Activated T-helper 1 cell treated with anti-CD3 and anti-CD28 coated beads, Interleukin-12 subunit alpha, Interleukin-12 subunit beta, Interleukin-2, Interleukin-4 antibody, amounts not matched to agents 30 ng/mL and 10 ng/mL and 1 ng/mL, durations not matched to agents 14 hours and 24 hours and 36 hours (primary cell): ENCODE data around the gene RASA2. TPM values are rescaled to one million over a fixed set of nuclear protein-coding genes. Genes with fewer than 3 reads are reported as not detected.
A peak's percentile ranks its signal among the peaks of the same experiment; 100 is the strongest.

Experiments
- DNase-seq: peaks from one replicate; pipeline ENCODE4 v3.0.0; 2021; ENCODE audit warnings: low spot score
- H3K27ac Mint-ChIP-seq: one replicate; pipeline ENCODE4 v1.8.0; 2021; ENCODE audit warnings: mild to moderate bottlenecking, mixed read lengths
- H3K27me3 Mint-ChIP-seq: one replicate; pipeline ENCODE4 v1.8.0; 2022; ENCODE audit warnings: mild to moderate bottlenecking, moderate library complexity, mixed read lengths; ENCODE audit not compliant: insufficient read depth
- H3K36me3 Mint-ChIP-seq: one replicate; pipeline ENCODE4 v1.8.0; 2021; ENCODE audit warnings: low read depth, mixed read lengths
- H3K4me1 Mint-ChIP-seq: one replicate; pipeline ENCODE4 v1.8.0; 2021; ENCODE audit warnings: low read depth, mixed read lengths
- H3K4me3 Mint-ChIP-seq: one replicate; pipeline ENCODE4 v1.8.0; 2021; ENCODE audit warnings: mild to moderate bottlenecking, moderate library complexity, mixed read lengths
- H3K9me3 Mint-ChIP-seq: one replicate; pipeline ENCODE4 v1.8.0; 2021; ENCODE audit warnings: mixed read lengths
- intact Hi-C: fragments of 100-400 bp; cut with micrococcal nuclease; formaldehyde crosslinking; loops from one replicate; pipeline ENCODE4 v1.15.1; 2024
- total RNA-seq: library from RNA; stranded (reverse); gene quantifications from 2 replicates; pipeline ENCODE4 v1.2.3, GENCODE V29; 2022

RASA2 gene
- total RNA-seq, 1 donor from 2014 or later: 39.2 TPM

DNA sequence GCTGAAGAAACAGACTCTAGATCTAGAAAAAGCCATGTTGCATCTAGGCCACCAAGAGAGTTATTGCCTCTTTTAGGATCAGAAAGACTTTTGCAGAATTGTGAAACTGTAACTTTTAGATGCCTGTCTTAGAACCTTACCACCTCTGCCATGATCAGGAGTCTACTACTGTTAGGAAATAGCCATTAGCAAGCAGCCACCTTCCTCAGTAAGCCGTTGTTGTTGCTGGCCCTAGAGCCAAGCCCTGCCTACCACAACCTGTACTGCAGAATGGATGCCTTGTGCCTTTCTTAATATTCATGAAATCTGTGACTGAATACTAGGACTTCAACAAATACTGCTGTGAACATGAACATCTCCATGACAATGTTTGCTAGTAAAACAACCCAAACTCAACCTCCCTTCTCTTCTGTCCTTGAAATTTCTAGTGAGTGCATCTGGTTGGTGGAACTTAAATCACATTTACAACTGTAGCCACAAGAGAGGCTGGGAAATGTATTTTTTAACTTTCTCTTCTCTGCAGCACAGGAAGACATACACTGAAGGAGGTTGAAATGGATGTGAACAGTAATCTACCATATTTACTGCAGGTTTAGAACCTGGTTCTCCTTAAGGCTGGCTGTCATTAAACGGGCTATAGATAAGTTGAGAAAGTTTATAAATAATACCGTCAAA is 20.7 kb downstream of the RASA2 start:
- no peak overlapping the region for H3K4me3 Mint-ChIP-seq
- H3K27ac Mint-ChIP-seq: no peak overlapping the region
- peaks cover 38% of the 10 kb centered on the region for H3K4me1 Mint-ChIP-seq
- no peaks in the 10 kb centered on the region for H3K27me3 Mint-ChIP-seq
- intact Hi-C loops: loop anchor here (1.0 to 2.0 kb wide), 2 partner anchors 13 to 18 kb away; no protein-coding TSS in a partner anchor
- H3K9me3 Mint-ChIP-seq: peaks cover 10% of the 10 kb centered on the region
- DNase-seq: no peak
- peaks cover 26% of the 10 kb centered on the region for H3K36me3 Mint-ChIP-seq

DNA sequence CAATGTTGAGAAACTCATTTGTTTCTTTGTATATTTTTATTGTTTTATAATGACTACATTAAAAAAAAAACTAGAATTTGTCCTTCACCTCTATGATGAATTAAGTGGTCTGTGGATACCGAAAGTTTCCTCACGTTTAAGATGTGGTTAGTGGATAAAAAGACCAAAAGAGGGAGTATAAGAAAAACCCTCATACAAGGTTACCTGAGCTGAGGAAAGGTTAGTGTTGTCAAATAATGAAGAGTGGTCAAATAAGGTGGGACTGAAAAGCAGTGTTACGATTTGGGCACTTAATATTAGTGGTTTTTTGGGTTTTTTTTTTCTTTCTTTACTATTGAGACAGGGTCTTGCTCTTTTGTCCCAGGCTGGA is 21.2 kb downstream of the RASA2 start:
- intact Hi-C loops: no loop called here
- Mint-ChIP-seq H3K9me3 (peaks cover 10% of the 10 kb centered on the region), H3K36me3 (peaks cover 28% of the 10 kb centered on the region), H3K4me1 (peaks cover 37% of the 10 kb centered on the region), H3K27me3 (no peaks in the 10 kb centered on the region), H3K4me3 (no peak overlapping the region), H3K27ac (no peak overlapping the region)
- no peak for DNase-seq

DNA sequence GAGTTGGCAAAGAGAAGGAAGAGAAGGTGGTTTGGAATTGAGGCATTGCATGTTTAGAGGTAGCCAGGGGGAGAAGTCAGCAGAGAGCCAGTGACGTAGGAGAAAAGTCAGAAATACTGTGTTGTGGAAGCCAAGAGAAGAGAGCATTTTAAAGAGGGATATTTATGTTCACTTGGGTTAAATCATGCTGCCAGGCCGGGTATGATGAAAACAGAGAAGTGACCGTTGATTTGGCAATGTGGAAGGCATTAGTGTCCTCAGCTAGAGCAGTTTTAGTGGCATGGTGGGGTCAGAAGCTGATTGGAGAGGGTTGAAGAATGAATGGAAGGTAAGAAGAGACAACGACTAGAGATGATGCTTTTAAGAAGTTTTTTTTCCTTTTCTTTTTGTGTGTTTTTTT is 24.5 kb downstream of the RASA2 start:
- DNase-seq: no peak
- peaks cover 52% of the 10 kb centered on the region for H3K36me3 Mint-ChIP-seq
- intact Hi-C loops: no loop called here
- no peak overlapping the region for H3K4me3 Mint-ChIP-seq
- peaks cover 18% of the 10 kb centered on the region for H3K9me3 Mint-ChIP-seq
- H3K4me1 Mint-ChIP-seq: peaks cover 55% of the 10 kb centered on the region
- H3K27ac Mint-ChIP-seq: no peak overlapping the region
- H3K27me3 Mint-ChIP-seq: no peaks in the 10 kb centered on the region

GRCh38 chr3:141514382-141514781 is 27.6 kb downstream of the RASA2 start:
- peaks cover 75% of the 10 kb centered on the region for H3K36me3 Mint-ChIP-seq
- H3K27ac Mint-ChIP-seq: no peak overlapping the region
- no peak for DNase-seq
- intact Hi-C loops: loop anchor here (2.0 kb wide), 1 partner anchor 14 kb away; no protein-coding TSS in a partner anchor
- H3K4me3 Mint-ChIP-seq: no peak overlapping the region
- no peaks in the 10 kb centered on the region for H3K27me3 Mint-ChIP-seq
- H3K4me1 Mint-ChIP-seq: peaks cover 39% of the 10 kb centered on the region
- H3K9me3 Mint-ChIP-seq: peaks cover 31% of the 10 kb centered on the region

DNA sequence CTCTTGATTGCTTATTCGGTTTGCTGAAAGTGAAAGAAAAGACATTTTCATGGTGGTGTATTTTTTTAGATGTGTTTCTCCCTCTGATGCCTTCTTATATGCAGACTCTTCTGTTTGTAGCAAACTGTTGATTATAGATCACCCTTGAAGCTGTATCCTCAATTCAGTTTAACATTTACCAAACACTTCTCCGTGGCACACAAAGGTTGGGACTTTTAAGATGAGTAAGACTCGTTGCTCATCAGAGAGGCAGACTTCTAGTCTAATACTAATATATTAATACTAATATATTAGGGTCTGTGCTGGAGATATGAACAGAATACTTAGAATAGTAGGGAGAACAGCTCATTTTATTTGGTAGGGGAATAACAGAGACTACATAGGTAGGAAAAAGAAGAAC is 32.8 kb downstream of the RASA2 start:
- H3K4me3 Mint-ChIP-seq: no peak overlapping the region
- peaks cover 18% of the 10 kb centered on the region for H3K9me3 Mint-ChIP-seq
- H3K27me3 Mint-ChIP-seq: no peaks in the 10 kb centered on the region
- DNase-seq: no peak
- intact Hi-C loops: no loop called here
- H3K4me1 Mint-ChIP-seq: peaks cover 35% of the 10 kb centered on the region
- peaks cover 66% of the 10 kb centered on the region for H3K36me3 Mint-ChIP-seq
- peak overlapping the region; percentile 18 for H3K27ac Mint-ChIP-seq

DNA sequence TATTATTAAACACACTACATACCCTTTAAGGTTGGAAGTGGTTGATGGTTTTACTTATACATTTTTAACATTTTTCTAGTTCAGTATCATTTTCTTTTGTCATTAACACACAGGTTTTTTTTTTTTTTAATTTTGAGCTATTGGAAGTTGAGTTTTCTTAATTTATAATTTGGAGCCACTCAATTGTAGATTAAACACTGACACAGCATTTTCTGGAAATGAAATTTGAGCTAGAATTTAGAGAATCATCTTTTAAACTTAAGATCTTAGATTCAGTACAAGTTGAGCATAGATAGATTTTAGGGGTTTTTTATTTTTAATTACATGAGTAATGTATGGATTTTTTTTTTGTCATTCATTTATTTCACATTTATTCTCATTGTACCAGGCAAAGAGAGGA is 35.0 kb downstream of the RASA2 start:
- H3K9me3 Mint-ChIP-seq: peaks cover 9% of the 10 kb centered on the region
- no peak overlapping the region for H3K4me3 Mint-ChIP-seq
- H3K27me3 Mint-ChIP-seq: no peaks in the 10 kb centered on the region
- peaks cover 56% of the 10 kb centered on the region for H3K36me3 Mint-ChIP-seq
- intact Hi-C loops: loop anchor here (2.0 kb wide), 1 partner anchor 15 kb away; no protein-coding TSS in a partner anchor
- no peak for DNase-seq
- H3K4me1 Mint-ChIP-seq: peaks cover 42% of the 10 kb centered on the region
- H3K27ac Mint-ChIP-seq: peak overlapping the region; percentile 26

GRCh38 chr3:141523615-141524375 is 37.0 kb downstream of the RASA2 start:
- peaks cover 52% of the 10 kb centered on the region for H3K4me1 Mint-ChIP-seq
- H3K9me3 Mint-ChIP-seq: no peaks in the 10 kb centered on the region
- no peak overlapping the region for H3K4me3 Mint-ChIP-seq
- intact Hi-C loops: no loop called here
- H3K27me3 Mint-ChIP-seq: no peaks in the 10 kb centered on the region
- peaks cover 42% of the 10 kb centered on the region for H3K36me3 Mint-ChIP-seq
- H3K27ac Mint-ChIP-seq: no peak overlapping the region
- DNase-seq: no peak

GRCh38 chr3:141524988-141525387 is 38.2 kb downstream of the RASA2 start:
- H3K36me3 Mint-ChIP-seq: peaks cover 35% of the 10 kb centered on the region
- DNase-seq: no peak
- peaks cover 54% of the 10 kb centered on the region for H3K4me1 Mint-ChIP-seq
- no peak overlapping the region for H3K4me3 Mint-ChIP-seq
- intact Hi-C loops: loop anchor here (1.0 kb wide), 1 partner anchor 18 kb away; no protein-coding TSS in a partner anchor
- no peaks in the 10 kb centered on the region for H3K27me3 Mint-ChIP-seq
- H3K27ac Mint-ChIP-seq: no peak overlapping the region
- H3K9me3 Mint-ChIP-seq: no peaks in the 10 kb centered on the region

DNA sequence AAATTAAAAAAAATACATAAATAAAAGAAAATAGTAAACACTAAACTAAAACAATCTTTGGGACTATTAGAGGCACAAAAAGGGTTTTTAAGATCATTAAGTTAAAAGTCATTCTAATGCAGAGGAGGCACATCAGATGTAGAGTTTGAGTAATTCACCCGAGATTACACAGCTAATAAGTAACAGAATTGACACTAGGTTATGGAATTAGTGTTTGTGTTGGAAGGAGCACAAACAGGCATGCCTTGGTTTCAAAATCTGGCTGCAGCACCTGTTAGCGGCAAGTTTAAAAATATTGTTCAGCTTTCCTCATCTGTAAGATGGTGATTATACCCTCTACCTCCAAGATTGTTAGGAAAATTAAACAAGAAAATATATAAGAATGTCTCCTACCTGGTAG is 39.0 kb downstream of the RASA2 start:
- Mint-ChIP-seq H3K4me1 (peaks cover 55% of the 10 kb centered on the region), H3K36me3 (peaks cover 32% of the 10 kb centered on the region), H3K27me3 (no peaks in the 10 kb centered on the region), H3K9me3 (no peaks in the 10 kb centered on the region), H3K4me3 (no peak overlapping the region), H3K27ac (no peak overlapping the region)
- intact Hi-C loops: loop anchor here (1.0 kb wide), 1 partner anchor 19 kb away; no protein-coding TSS in a partner anchor
- DNase-seq: no peak

GRCh38 chr3:141526709-141527108 is 39.9 kb downstream of the RASA2 start:
- peak overlapping the region; percentile 6 for H3K27ac Mint-ChIP-seq
- peaks cover 28% of the 10 kb centered on the region for H3K36me3 Mint-ChIP-seq
- peaks cover 51% of the 10 kb centered on the region for H3K4me1 Mint-ChIP-seq
- DNase-seq: no peak
- H3K4me3 Mint-ChIP-seq: no peak overlapping the region
- intact Hi-C loops: no loop called here
- no peaks in the 10 kb centered on the region for H3K27me3 Mint-ChIP-seq
- H3K9me3 Mint-ChIP-seq: no peaks in the 10 kb centered on the region

GRCh38 chr3:141528800-141529199 is 42.0 kb downstream of the RASA2 start:
- H3K27ac Mint-ChIP-seq: no peak overlapping the region
- DNase-seq: no peak
- H3K27me3 Mint-ChIP-seq: no peaks in the 10 kb centered on the region
- intact Hi-C loops: loop anchor here (2.0 kb wide), 1 partner anchor 14 kb away; no protein-coding TSS in a partner anchor
- peaks cover 3% of the 10 kb centered on the region for H3K9me3 Mint-ChIP-seq
- no peak overlapping the region for H3K4me3 Mint-ChIP-seq
- peaks cover 28% of the 10 kb centered on the region for H3K36me3 Mint-ChIP-seq
- H3K4me1 Mint-ChIP-seq: peaks cover 63% of the 10 kb centered on the region

DNA sequence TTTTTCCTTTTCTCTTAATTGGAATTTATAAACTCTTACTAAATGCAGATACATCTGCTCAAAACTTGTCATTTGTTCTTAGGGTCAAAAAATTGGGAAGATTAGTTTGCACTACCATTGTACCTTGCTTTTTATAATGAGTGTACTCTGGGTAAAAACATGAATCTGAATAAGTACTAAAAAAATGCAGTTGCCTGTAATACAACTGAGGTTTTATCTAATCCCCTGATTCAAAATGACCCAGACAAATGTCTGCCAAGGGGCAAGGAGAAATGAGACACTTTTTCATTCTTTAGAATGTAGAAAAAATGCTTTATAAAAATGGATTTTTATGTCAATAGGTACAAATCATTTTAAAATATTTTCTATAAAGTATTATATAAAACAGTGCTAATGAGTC is 42.4 kb downstream of the RASA2 start:
- Mint-ChIP-seq H3K27me3 (no peaks in the 10 kb centered on the region), H3K36me3 (peaks cover 29% of the 10 kb centered on the region), H3K4me1 (peaks cover 61% of the 10 kb centered on the region), H3K4me3 (no peak overlapping the region), H3K27ac (no peak overlapping the region), H3K9me3 (peaks cover 7% of the 10 kb centered on the region)
- DNase-seq: no peak
- intact Hi-C loops: loop anchor here (2.0 kb wide), 1 partner anchor 14 kb away; no protein-coding TSS in a partner anchor
